Peyer's patch (tissue), 4 donors: Measurements from ENCODE around the gene LDHAL6B.

Source experiments
- CTCF ChIP-seq, 6 experiments: fragments of 450-650 bp in 4 of 6; fragments of 200-600 bp in 2 of 6; sonication (generic) in 1 of 6; IDR thresholded peaks; one replicate each; pipeline ENCODE4 v1.5.1; 2017 to 2019; ENCODE audit warnings: antibody characterized with exemption in 6 of 6, mild to moderate bottlenecking in 3 of 6, moderate library complexity in 1 of 6
- POLR2A ChIP-seq, 2 donors: fragments of 450-650 bp; IDR thresholded peaks; one replicate each; pipeline ENCODE4 v1.5.1; 2017; ENCODE audit warnings: antibody characterized with exemption in 2 of 2, mild to moderate bottlenecking in 2 of 2, moderate library complexity in 2 of 2

GRCh38 chr15:59205839-59206622 lies 612 bp upstream of the LDHAL6B start:
- no peak for TF ChIP-seq CTCF (IDR thresholded peaks at IDR 0.05)
- TF ChIP-seq POLR2A (IDR thresholded peaks at IDR 0.05) = no peak
